SU-DHL-6 (cell line): ENCODE measurements around the gene WFDC6.
"Not testable (repeated sequence)": the region's sequence is repeated elsewhere in the genome, so short reads cannot be mapped to it uniquely, and the experiment has no call there.

Source experiments
- H2AFZ ChIP-seq: fragments of 200-600 bp; sonication (generic); 2 replicates; pipeline ENCODE4 v1.6.1; 2014; ENCODE audit warnings: low read depth, mild to moderate bottlenecking, moderate library complexity, mixed read lengths, antibody characterized with exemption, low read length; ENCODE audit not compliant: severe bottlenecking
- H3F3A ChIP-seq: fragments of 200-600 bp; shearing (Covaris generic); 2 replicates; pipeline ENCODE4 v1.6.0; 2016; ENCODE audit warnings: antibody characterized with exemption, mild to moderate bottlenecking; ENCODE audit not compliant: insufficient read depth
- H3K27ac ChIP-seq: fragments of 200-600 bp; sonication (generic); 2 replicates; pipeline ENCODE4 v1.5.1; 2016; ENCODE audit warnings: low read depth, mild to moderate bottlenecking, low read length, moderate library complexity, mixed read lengths
- H3K27me3 ChIP-seq: fragments of 200-600 bp; sonication (generic), shearing (Covaris generic); 2 replicates; pipeline ENCODE4 v1.6.0; 2014; ENCODE audit warnings: mild to moderate bottlenecking, low read length
- H3K36me3 ChIP-seq: fragments of 200-600 bp; sonication (generic); 2 replicates; pipeline ENCODE4 v1.6.1; 2014; ENCODE audit warnings: mild to moderate bottlenecking, low read length, mixed read lengths
- H3K4me2 ChIP-seq: fragments of 300-600, 200-600 bp; shearing (Covaris generic), sonication (generic); 2 replicates; pipeline ENCODE4 v1.6.0; 2014; ENCODE audit warnings: low read length, low read depth, mild to moderate bottlenecking; ENCODE audit not compliant: poor library complexity, severe bottlenecking
- H3K4me3 ChIP-seq: fragments of 200-600 bp; sonication (generic); 2 replicates; pipeline ENCODE4 v1.5.1; 2014; ENCODE audit warnings: antibody characterized with exemption, low read length, mild to moderate bottlenecking, mixed read lengths; ENCODE audit not compliant: insufficient read depth, poor library complexity, severe bottlenecking
- H3K79me2 ChIP-seq: fragments of 200-600 bp; sonication (generic); 2 replicates; pipeline ENCODE4 v1.6.1; 2014; ENCODE audit warnings: mild to moderate bottlenecking, low read length, moderate library complexity; ENCODE audit not compliant: insufficient read depth
- H3K9ac ChIP-seq: fragments of 200-600 bp; sonication (generic); 2 replicates; pipeline ENCODE4 v1.7.0; 2014; ENCODE audit warnings: mild to moderate bottlenecking, low read length
- H3K9me2 ChIP-seq: fragments of 200-600 bp; sonication (generic); replicated peaks from 2 replicates; pipeline ENCODE4 v1.6.1; 2014; ENCODE audit warnings: low read length; ENCODE audit not compliant: insufficient read depth
- H3K9me3 ChIP-seq: fragments of 200-600 bp; sonication (generic); 2 replicates; pipeline ENCODE4 v1.6.1; 2014; ENCODE audit warnings: low read length, mixed read lengths; ENCODE audit not compliant: insufficient read depth
- H4K20me1 ChIP-seq: fragments of 200-600 bp; sonication (generic); 2 replicates; pipeline ENCODE4 v1.6.1; 2014; ENCODE audit warnings: low read depth, mild to moderate bottlenecking, antibody characterized with exemption, low read length, moderate library complexity, mixed read lengths
- CTCF ChIP-seq: fragments of 200-600 bp; sonication (generic); IDR thresholded peaks from one replicate; pipeline ENCODE4 v1.5.1; 2017; ENCODE audit warnings: antibody characterized with exemption, mild to moderate bottlenecking, low read length, moderate library complexity; ENCODE audit not compliant: insufficient read depth, poor library complexity, severe bottlenecking
- EZH2phosphoT487 ChIP-seq: fragments of 200-600 bp; sonication (generic), shearing (Covaris generic); conservative IDR thresholded peaks from 2 replicates; pipeline ENCODE4 v1.6.1; 2018; ENCODE audit warnings: mild to moderate bottlenecking, antibody characterized with exemption, low read length, moderate library complexity, mixed read lengths

WFDC6 gene

GRCh38 chr20:45539382-45539781, at the start of gene WFDC6:
Gene WFDC6 (minus strand): TSS chr20:45539482. CDS start chr20:45539407, 75 bp downstream.
- TF ChIP-seq EZH2phosphoT487: no peak
- no peak for TF ChIP-seq CTCF
- H3K4me3 ChIP-seq: no peak within 1 kb of the TSS
- H3K27me3 ChIP-seq: no peaks in the 10 kb centered on the region
- H3K9ac ChIP-seq: no peak within 1 kb of the TSS
- H3K4me2 ChIP-seq: no peak within 1 kb of the TSS
- no peak within 1 kb of the TSS for H2AFZ ChIP-seq
- no peaks in the 10 kb centered on the region for H3K79me2 ChIP-seq
- no peaks in the 10 kb centered on the region for H4K20me1 ChIP-seq
- H3K9me3 ChIP-seq: no peaks in the 10 kb centered on the region
- H3K36me3 ChIP-seq: no peaks in the 10 kb centered on the region
- no peaks in the 10 kb centered on the region for H3F3A ChIP-seq
- no peak within 1 kb of the TSS for H3K27ac ChIP-seq
- no peaks in the 10 kb centered on the region for H3K9me2 ChIP-seq

GRCh38 chr20:45588800-45589199, 49.5 kb upstream of the WFDC6 start:
- Histone ChIP-seq H3F3A (no peaks in the 10 kb centered on the region), H4K20me1 (no peaks in the 10 kb centered on the region), H3K4me2 (no peak overlapping the region), H3K9me3 (no peaks in the 10 kb centered on the region), H3K79me2 (no peaks in the 10 kb centered on the region), H3K27ac (no peak overlapping the region), H3K9me2 (no peaks in the 10 kb centered on the region), H2AFZ (no peak overlapping the region), H3K27me3 (no peaks in the 10 kb centered on the region), H3K4me3 (no peak overlapping the region), H3K9ac (no peak overlapping the region), H3K36me3 (no peaks in the 10 kb centered on the region)
- TF ChIP-seq CTCF (no peak), EZH2phosphoT487 (no peak)

- H3K9me3 ChIP-seq, H3K36me3 ChIP-seq, H3K9me2 ChIP-seq, H3F3A ChIP-seq, H3K9ac ChIP-seq, H3K4me2 ChIP-seq, H3K4me3 ChIP-seq, H2AFZ ChIP-seq, H3K79me2 ChIP-seq, H3K27ac ChIP-seq, H4K20me1 ChIP-seq, H3K27me3 ChIP-seq: not testable (repeated sequence)
Measured at GRCh38 chr20:45585986-45586385, 46.7 kb upstream of the WFDC6 start.

- not testable (repeated sequence) for H3K9me2 ChIP-seq, H4K20me1 ChIP-seq, H3K4me3 ChIP-seq, H3K79me2 ChIP-seq, H3K4me2 ChIP-seq, H3K9me3 ChIP-seq, H3K9ac ChIP-seq, H3K27ac ChIP-seq, H2AFZ ChIP-seq, H3F3A ChIP-seq, H3K36me3 ChIP-seq, H3K27me3 ChIP-seq
Measured at GRCh38 chr20:45584294-45584693, 45.0 kb upstream of the WFDC6 start.
